ENCODE data around the gene SH2D3C. TPM values are rescaled to one million over a fixed set of nuclear protein-coding genes. Genes with fewer than 3 reads are reported as not detected.

SH2D3C gene
- total RNA-seq, 1 donor, result 0.43 TPM

- no peak for DNase-seq (ENCODE audit: low read depth)
- TF ChIP-seq, protein P1, sequence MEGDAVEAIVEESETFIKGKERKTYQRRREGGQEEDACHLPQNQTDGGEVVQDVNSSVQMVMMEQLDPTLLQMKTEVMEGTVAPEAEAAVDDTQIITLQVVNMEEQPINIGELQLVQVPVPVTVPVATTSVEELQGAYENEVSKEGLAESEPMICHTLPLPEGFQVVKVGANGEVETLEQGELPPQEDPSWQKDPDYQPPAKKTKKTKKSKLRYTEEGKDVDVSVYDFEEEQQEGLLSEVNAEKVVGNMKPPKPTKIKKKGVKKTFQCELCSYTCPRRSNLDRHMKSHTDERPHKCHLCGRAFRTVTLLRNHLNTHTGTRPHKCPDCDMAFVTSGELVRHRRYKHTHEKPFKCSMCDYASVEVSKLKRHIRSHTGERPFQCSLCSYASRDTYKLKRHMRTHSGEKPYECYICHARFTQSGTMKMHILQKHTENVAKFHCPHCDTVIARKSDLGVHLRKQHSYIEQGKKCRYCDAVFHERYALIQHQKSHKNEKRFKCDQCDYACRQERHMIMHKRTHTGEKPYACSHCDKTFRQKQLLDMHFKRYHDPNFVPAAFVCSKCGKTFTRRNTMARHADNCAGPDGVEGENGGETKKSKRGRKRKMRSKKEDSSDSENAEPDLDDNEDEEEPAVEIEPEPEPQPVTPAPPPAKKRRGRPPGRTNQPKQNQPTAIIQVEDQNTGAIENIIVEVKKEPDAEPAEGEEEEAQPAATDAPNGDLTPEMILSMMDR (IDR thresholded peaks at IDR 0.05; ENCODE audit: insufficient read depth, low read depth, low read length), result no peak
- no peak overlapping the region for H3K4me3 ChIP-seq (ENCODE audit: low read depth, low read length)
Observed at GRCh38 chr9:127776924-127777289, 1.6 kb downstream of the SH2D3C start.

GRCh38 chr9:127776195-127776923 is 2.1 kb downstream of the SH2D3C start:
- no peak overlapping the region for H3K4me3 ChIP-seq (ENCODE audit: low read depth, low read length)
- DNase-seq (ENCODE audit: low read depth), result no peak
- TF ChIP-seq, protein P1 (IDR thresholded peaks at IDR 0.05; ENCODE audit: insufficient read depth, low read depth, low read length), result no peak

DNA sequence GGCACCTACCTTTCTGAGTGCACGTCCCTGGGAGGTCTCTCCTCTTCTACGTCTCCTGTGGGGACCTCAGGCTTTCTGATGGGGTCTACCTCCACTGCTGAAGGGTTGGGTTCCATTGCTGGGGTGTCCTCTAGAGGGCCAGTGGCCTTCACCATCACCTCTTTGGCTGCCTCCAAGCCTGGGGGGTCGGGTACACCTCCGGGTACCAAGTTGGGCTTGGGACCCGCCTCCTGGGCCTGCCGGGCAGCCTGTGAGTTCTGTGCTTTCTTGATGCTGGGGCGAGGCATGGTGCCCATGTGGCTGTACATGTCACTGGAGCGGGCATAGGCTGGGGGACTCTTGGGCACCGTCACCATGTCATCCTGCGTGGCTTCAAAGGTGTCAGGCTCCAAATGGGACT is 4.5 kb downstream of the SH2D3C start:
- H3K4me3 ChIP-seq (ENCODE audit: low read depth, low read length), result no peak overlapping the region
- DNase-seq (ENCODE audit: low read depth), result no peak
- TF ChIP-seq, protein P1 (IDR thresholded peaks at IDR 0.05; ENCODE audit: insufficient read depth, low read depth, low read length), result no peak

DNA sequence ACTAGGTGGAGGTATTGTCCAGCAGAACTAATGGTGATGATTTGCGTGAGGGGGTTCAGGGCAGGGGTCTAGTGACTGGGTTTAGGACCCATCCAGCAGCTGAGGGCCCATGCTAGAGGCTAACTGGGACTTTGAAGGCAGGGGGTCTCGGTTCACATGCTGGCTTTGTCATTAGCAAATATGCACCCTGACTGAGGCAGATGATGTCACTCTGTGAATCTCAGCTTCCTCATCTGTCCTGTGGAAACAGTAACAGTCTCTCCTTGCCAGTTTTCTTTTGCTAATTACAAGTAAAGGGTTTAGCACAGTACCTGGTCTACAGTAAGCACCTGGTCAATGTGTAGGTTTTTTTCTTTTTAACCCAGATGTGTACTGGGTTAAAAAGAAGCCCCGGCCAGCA is 5.2 kb downstream of the SH2D3C start:
- no peak overlapping the region for H3K4me3 ChIP-seq (ENCODE audit: low read depth, low read length)
- DNase-seq (ENCODE audit: low read depth), result no peak
- TF ChIP-seq, protein P1 (IDR thresholded peaks at IDR 0.05; ENCODE audit: insufficient read depth, low read depth, low read length), result no peak

DNA sequence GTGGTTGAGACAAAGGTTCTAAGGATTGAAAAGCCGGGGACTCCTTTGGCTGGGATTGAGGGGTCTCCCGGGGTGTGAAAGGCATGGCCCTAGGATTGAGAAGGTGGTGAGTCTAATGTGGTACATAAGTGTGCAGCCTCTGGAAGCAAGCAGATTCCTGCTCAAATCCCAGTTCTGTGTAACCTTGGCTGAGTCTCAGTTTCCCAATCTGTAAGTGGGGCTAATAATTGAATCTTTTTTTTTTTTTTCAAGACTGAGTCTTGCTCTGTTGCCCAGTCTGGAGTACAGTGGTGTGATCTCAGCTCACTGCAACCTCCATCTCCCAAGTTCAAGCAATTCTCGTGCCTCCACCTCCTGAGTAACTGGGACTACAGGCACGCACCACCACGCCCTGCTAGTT is 5.9 kb downstream of the SH2D3C start:
- H3K4me3 ChIP-seq (ENCODE audit: low read depth, low read length), result no peak overlapping the region
- no peak for DNase-seq (ENCODE audit: low read depth)
- TF ChIP-seq, protein P1 (IDR thresholded peaks at IDR 0.05; ENCODE audit: insufficient read depth, low read depth, low read length), result no peak

GRCh38 chr9:127771570-127772189 is 6.8 kb downstream of the SH2D3C start:
- DNase-seq (ENCODE audit: low read depth), result no peak
- TF ChIP-seq, protein P1 (IDR thresholded peaks at IDR 0.05; ENCODE audit: insufficient read depth, low read depth, low read length), result no peak
- peak overlapping the region; percentile 59 for H3K4me3 ChIP-seq (ENCODE audit: low read depth, low read length)

All from fibroblast of villous mesenchyme (primary cell).